Suprapubic skin (tissue), 4 donors: ENCODE measurements around the gene SENP1. TPM values are rescaled to one million over a fixed set of nuclear protein-coding genes. Genes with fewer than 3 reads are reported as not detected.

Experiments used
- DNase-seq, 2 donors: peaks; one replicate each; pipeline ENCODE4 v3.0.0-alpha.2; 2019; ENCODE audit warnings: low spot score in 2 of 2
- H3K27ac ChIP-seq: fragments of 200-600 bp; sonication (generic); one replicate; pipeline ENCODE4 v1.5.1; 2019
- H3K27me3 ChIP-seq: fragments of 200-600 bp; sonication (generic); one replicate; pipeline ENCODE4 v1.5.1; 2019
- H3K36me3 ChIP-seq: fragments of 200-600 bp; sonication (generic); one replicate; pipeline ENCODE4 v1.5.1; 2019
- H3K4me1 ChIP-seq: fragments of 200-600 bp; sonication (generic); one replicate; pipeline ENCODE4 v1.5.1; 2019
- H3K4me3 ChIP-seq: fragments of 200-600 bp; sonication (generic); one replicate; pipeline ENCODE4 v1.5.1; 2019; ENCODE audit warnings: mild to moderate bottlenecking
- H3K9me3 ChIP-seq: fragments of 200-600 bp; sonication (generic); one replicate; pipeline ENCODE4 v1.5.1; 2019
- CTCF ChIP-seq, 2 donors: fragments of 200-600 bp in 1 of 2; fragments of 450-650 bp in 1 of 2; sonication (generic) in 1 of 2; IDR thresholded peaks; one replicate each; pipeline ENCODE4 v1.5.1; 2016 to 2019; ENCODE audit warnings: antibody characterized with exemption in 2 of 2, mild to moderate bottlenecking in 1 of 2, moderate library complexity in 1 of 2
- EP300 ChIP-seq: sonication (generic); formaldehyde crosslinking; IDR thresholded peaks from one replicate; pipeline ENCODE4 v1.6.1; 2017; ENCODE audit warnings: antibody characterized with exemption
- POLR2A ChIP-seq, 2 donors: fragments of 450-650 bp; IDR thresholded peaks; one replicate each; pipeline ENCODE4 v1.6.1; 2017; ENCODE audit warnings: antibody characterized with exemption in 2 of 2, mild to moderate bottlenecking in 2 of 2, moderate library complexity in 2 of 2
- POLR2AphosphoS5 ChIP-seq, 3 donors: sonication (generic); formaldehyde crosslinking; IDR thresholded peaks; one replicate each; pipeline ENCODE4 v1.6.1; 2017; ENCODE audit warnings: antibody characterized with exemption in 3 of 3
- WGBS: methylation state at CpG from one replicate; pipeline ENCODE4 v1.1.5; 2018; 5-methylcytosine and 5-hydroxymethylcytosine counted together
- total RNA-seq, 4 donors: library from RNA; depleted of rRNA; stranded (reverse); fragments of >200 nt; gene quantifications; one replicate each; pipeline ENCODE4 v1.1.0, GENCODE V29; 2016

SENP1 gene
- total RNA-seq, 4 donors from 2014 or later: 13.5 to 25.5 (median 20.0) TPM

- no peak for DNase-seq
- TF ChIP-seq POLR2A (IDR thresholded peaks at IDR 0.05) (no peak), EP300 (no peak), CTCF (IDR thresholded peaks at IDR 0.05) (no peak), POLR2AphosphoS5 (IDR thresholded peaks at IDR 0.05) (no peak)
- Histone ChIP-seq H3K4me1 (no peaks in the 10 kb centered on the region), H3K27ac (no peak overlapping the region), H3K27me3 (no peaks in the 10 kb centered on the region), H3K9me3 (no peaks in the 10 kb centered on the region), H3K4me3 (no peak overlapping the region), H3K36me3 (peaks cover 18% of the 10 kb centered on the region)
- WGBS: 59% methylated on average over 3 of the region's 3 CpGs
These were observed 65.5 kb downstream of the SENP1 start for GRCh38 chr12:48040354-48040753.

GRCh38 chr12:48039151-48039550 is 66.7 kb downstream of the SENP1 start:
- WGBS: 83% methylated on average over 1 of the region's 1 CpG
- Histone ChIP-seq H3K9me3 (no peaks in the 10 kb centered on the region), H3K36me3 (peaks cover 6% of the 10 kb centered on the region), H3K27ac (no peak overlapping the region), H3K27me3 (no peaks in the 10 kb centered on the region), H3K4me1 (no peaks in the 10 kb centered on the region), H3K4me3 (no peak overlapping the region)
- TF ChIP-seq POLR2A (IDR thresholded peaks at IDR 0.05) (no peak), EP300 (no peak), CTCF (IDR thresholded peaks at IDR 0.05) (no peak), POLR2AphosphoS5 (IDR thresholded peaks at IDR 0.05) (no peak)
- no peak for DNase-seq

- H3K9me3 ChIP-seq: no peaks in the 10 kb centered on the region
- DNase-seq: no peak
- H3K4me1 ChIP-seq: no peaks in the 10 kb centered on the region
- no peak for TF ChIP-seq CTCF (IDR thresholded peaks at IDR 0.05)
- TF ChIP-seq POLR2AphosphoS5 (IDR thresholded peaks at IDR 0.05): no peak
- no peak for TF ChIP-seq POLR2A (IDR thresholded peaks at IDR 0.05)
- TF ChIP-seq EP300: no peak
- no peaks in the 10 kb centered on the region for H3K27me3 ChIP-seq
- no peak overlapping the region for H3K4me3 ChIP-seq
- 73% methylated on average over 5 of the region's 5 CpGs for whole genome bisulfite sequencing
- H3K27ac ChIP-seq: no peak overlapping the region
- H3K36me3 ChIP-seq: no peaks in the 10 kb centered on the region
These were observed 67.8 kb downstream of the SENP1 start for GRCh38 chr12:48038085-48038484.

GRCh38 chr12:48037267-48037915 is 68.5 kb downstream of the SENP1 start:
- TF ChIP-seq POLR2AphosphoS5 (IDR thresholded peaks at IDR 0.05): no peak
- Histone ChIP-seq H3K36me3 (no peaks in the 10 kb centered on the region), H3K27me3 (no peaks in the 10 kb centered on the region), H3K27ac (no peak overlapping the region), H3K4me3 (no peak overlapping the region), H3K4me1 (no peaks in the 10 kb centered on the region), H3K9me3 (no peaks in the 10 kb centered on the region)
- DNase-seq: no peak
- WGBS: 36% methylated on average over 9 of the region's 9 CpGs

GRCh38 chr12:48036818-48037217 is 69.1 kb downstream of the SENP1 start:
- 98% methylated on average over 4 of the region's 4 CpGs for WGBS
- Histone ChIP-seq H3K36me3 (no peaks in the 10 kb centered on the region), H3K4me1 (no peaks in the 10 kb centered on the region), H3K27ac (no peak overlapping the region), H3K4me3 (no peak overlapping the region), H3K9me3 (no peaks in the 10 kb centered on the region), H3K27me3 (no peaks in the 10 kb centered on the region)
- no peak for TF ChIP-seq POLR2AphosphoS5 (IDR thresholded peaks at IDR 0.05)
- no peak for TF ChIP-seq EP300
- TF ChIP-seq CTCF (IDR thresholded peaks at IDR 0.05): no peak
- TF ChIP-seq POLR2A (IDR thresholded peaks at IDR 0.05): no peak
- no peak for DNase-seq
